GOT3 (cell line): ENCODE measurements around the gene TFIP11.
"Not testable (repeated sequence)": the region's sequence is repeated elsewhere in the genome, so short reads cannot be mapped to it uniquely, and the experiment has no call there.

Experiments
- DNase-seq: peaks from one replicate; lab custom pipeline; 2025; ENCODE audit warnings: mixed read lengths; lab: John Stamatoyannopoulos, UW

The TFIP11 gene

DNA sequence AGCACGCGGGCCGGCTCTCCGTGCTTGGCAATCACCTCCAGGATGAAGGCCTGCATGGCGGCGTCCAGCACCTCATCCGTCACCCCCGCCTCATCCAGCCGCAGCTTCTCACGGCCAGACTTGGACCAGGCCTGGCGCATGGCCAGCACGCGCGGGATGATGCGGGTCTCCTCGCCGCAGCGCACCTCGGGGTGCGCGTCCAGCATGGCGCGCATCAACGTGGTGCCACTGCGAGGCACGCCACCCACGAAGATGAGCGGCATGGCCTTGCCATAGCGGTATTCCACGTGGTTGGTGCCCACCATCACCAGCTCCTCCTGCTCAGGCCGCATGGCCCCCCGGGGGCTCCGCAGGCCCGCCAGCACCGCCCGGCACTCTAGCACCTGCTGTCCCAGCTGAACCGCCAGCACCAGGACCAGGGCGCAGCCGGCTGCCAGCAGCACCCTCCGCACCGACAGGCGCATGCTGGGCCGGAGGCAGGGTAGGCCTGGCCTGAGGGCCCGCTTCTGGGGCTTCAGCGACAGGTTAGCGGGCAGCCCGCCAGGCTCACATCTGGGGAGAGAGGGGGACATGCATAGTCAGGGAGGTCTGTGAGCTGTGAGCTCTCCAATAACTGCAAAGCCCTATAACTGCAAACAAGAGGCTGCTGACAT lies 29.0 kb upstream of the TFIP11 start:
- DNase-seq = no peak

DNA sequence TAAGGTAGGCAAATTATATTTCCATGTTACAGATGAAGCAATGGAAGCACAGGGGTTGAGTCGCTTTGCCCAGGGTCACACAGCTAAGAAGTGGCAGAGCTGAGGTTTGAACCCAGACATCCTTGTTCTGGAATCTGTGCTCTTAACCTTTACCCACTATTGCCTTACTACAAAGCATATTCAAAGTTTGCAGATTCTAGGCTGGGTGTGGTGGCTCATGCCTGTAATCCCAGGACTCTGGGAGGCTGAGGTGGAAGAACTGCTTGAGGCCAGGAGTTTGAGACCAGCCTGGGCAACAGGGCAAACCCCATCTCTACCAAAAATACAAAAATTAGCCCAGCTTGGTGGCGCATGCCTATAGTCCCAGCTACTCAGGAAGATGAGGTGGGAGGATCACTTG lies 27.8 kb upstream of the TFIP11 start:
- no peak for DNase-seq

DNA sequence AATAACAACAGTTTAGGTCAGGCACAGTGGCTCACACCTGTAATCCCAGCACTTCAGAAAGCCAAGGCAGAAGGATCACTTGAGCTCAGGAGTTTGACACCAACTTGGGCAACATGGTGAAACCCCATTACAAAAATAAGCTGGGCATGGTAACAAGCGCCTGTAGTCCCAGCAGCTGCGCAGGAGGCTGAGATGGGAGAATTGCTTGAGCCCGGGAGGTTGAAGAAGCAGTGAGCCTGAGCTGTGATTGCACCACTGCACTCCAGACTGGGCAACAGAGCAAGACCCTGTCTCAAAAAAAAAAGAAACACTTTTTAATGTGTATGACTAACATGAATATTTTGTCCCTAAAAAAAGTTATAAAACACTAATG lies 24.5 kb upstream of the TFIP11 start:
- DNase-seq = no peak

- DNase-seq = no peak
Observed at GRCh38 chr22:26536056-26536761, 23.9 kb upstream of the TFIP11 start.

GRCh38 chr22:26535603-26535908 lies 23.3 kb upstream of the TFIP11 start:
- DNase-seq = no peak

- DNase-seq = no peak
Observed at GRCh38 chr22:26534874-26535602, 22.8 kb upstream of the TFIP11 start.

DNA sequence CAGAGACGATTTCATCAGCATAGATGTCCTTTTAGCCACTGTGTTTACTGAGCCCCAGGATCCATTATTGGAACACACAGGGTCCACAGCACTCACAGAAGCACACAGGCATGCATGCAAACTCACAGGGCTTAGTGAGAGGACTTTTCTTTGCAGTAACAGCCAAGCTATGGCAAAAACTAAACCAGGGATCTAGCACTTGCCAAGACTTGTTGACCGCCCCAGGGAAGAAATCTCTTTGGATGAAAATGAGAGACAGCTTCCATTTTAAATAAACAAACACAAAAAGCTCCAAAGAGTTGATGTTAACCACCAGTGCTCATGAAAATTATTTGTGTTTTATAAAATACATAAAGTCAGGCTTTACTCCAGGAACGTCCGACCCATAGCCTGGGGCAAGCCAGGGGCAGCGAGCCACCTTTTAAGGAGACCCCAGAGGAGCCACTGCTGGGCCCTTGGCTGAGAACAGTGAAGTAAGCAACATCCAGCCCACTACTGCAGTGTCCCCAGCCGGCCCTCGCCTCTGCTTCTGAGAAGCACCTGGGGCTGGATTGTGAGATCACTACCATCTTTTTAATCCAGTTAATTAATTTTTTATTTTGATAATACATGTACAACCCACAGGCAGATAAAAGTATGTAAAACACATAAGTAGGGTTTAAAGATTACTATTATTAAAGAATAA lies 22.0 kb upstream of the TFIP11 start:
- DNase-seq = no peak

- no peak for DNase-seq
Observed at GRCh38 chr22:26529345-26529744, 17.1 kb upstream of the TFIP11 start.

DNA sequence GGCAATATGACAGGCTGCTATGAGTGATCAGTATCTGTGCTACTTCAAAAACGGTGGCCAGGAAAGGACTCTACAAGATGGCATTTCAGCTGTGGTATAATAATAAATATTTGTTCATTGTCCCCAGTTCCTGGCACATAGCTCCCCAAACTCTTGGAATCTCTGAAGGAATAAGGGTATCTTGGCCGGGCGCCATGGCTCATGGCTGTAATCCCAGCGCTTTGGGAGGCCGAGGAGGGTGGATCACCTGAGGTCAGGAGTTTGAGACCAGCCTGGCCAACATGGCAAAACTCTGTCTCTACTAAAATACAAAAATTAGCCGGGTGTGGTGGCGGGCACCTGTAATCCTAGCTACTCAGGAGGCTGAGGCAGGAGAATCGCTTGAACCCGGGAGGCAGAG lies 16.2 kb upstream of the TFIP11 start:
- not testable (repeated sequence) for DNase-seq

DNA sequence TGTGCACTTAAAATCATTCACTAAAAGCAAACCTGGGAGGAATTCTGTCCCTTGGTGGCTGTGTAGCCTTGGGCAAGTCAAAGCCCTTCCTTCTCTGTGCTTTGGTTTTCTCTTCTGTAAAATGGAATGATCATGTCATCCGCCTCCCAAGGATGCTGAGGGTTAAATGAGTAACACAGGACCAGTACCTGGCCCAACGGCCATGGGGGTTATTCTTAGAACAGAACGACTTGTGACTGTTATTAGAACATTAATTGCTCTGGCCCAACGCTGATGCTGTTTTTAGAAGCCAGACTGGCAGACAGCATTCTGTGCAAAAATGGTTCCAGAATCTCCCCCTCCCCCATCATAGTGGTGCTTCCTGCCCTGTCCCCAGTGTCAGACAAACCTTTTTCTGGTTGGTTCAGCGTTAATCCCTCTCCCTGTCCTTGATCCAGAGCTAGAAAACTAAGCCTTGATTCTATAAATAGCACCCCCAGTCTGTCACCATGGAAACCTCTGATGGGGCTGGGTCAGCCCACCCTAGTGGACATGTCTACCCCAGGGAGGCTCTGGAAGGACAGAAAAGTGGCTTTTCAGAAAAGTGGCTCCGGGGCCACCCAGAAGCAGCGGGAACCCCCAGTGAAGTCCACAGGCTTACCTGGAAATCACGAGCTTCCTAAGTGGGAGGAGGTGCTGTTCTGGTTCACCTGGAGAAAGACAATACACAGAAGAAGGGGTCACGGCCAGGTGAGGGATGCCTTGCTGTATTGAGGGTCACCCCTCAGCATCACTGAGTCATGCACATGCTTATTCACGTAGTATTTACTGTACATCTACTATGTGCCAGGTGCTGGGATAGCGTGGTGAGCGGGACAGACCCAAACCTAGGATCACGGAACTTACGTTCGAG lies 15.5 kb upstream of the TFIP11 start:
- DNase-seq = no peak

- DNase-seq = no peak
Observed at GRCh38 chr22:26527167-26527566, 14.9 kb upstream of the TFIP11 start.

DNA sequence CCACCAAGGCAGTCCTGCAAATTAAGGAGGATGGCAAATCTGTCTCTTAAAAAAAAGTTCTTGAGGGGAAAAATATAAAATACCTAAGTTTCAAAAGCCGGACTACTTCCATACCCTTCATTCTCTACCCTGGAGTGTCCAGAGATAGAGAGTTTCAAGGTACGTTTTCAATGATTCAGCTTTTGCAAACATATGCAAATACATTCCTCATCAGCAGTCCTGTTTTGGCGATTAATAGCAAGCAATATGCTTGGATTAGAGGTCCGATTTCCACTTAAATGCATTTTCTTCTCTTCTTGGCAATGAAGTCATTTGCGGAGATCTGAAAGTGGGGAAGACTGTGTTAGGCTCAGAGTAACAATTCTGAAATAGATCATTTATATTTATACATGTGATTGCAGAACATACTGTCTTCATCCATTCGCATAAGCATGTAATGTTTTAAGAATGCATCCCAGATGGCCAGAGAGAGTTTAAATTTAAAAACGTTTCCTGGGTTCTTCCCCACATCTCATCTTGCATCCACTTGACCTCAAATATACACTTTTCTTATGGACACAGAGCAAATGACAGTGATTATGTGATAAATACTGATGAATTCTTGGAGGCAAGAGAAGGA lies 13.8 kb upstream of the TFIP11 start:
- DNase-seq = no peak

- no peak for DNase-seq
Observed at GRCh38 chr22:26524870-26525269, 12.6 kb upstream of the TFIP11 start.

DNA sequence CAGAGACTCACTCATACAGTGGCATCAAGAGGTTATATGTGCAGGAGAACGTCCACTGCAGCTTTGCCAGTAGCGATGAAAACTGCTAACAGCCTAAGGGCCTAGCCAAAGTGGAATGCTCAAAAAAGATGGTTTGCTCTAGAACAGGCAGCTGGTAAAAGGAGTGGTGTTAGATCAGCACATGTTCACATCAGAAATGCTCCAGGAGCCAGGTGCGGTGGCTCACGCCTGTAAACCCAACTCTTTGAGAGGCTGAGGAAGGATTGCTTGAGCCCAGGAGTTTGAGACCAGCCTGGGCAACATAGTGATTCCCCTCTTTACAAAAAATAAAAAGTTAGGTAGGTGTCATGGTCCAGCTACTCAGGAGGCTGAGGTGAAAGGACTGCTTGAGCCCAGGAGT lies 10.3 kb upstream of the TFIP11 start:
- no peak for DNase-seq

DNA sequence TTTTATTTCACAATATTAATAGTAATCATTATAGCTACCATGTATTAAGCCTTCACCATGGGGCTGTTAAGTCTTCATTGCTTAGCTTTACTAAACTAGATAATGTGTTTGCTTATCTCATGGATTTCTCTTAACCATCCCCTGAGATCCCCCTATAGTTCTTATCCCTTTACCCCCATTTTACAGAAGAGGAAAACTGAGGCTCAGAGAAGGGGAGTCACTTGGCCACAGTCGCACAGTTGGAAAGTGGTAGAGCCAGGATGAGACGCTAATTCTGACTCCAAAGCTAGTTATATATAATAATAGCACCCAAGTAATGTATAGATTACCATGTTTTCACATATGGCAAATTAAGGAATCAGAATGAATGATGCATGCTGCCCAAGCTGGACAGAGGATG lies 9.7 kb upstream of the TFIP11 start:
- DNase-seq = no peak

- DNase-seq = no peak
Observed at GRCh38 chr22:26517429-26517828, 5.2 kb upstream of the TFIP11 start.

DNA sequence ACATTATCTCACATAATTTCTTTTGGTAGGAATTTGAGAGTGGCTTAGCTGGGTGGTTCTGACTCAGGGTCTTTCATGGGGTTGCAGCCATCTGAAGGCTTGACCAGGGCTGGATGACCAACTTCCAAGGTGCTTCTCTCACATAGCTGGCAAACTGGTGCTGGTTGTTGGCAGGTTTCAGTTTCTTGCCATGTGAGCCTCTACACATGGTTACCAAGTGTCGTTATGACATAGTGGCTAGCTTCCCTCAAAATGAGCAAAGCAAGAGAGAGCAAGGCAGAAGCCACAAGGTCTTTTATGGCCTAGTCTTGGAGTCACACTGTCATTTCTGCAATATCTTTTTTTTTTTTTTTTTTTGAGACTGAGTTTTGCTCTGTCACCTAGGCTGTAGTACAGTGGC lies 4.2 kb upstream of the TFIP11 start:
- no peak for DNase-seq

- DNase-seq = no peak
Observed at GRCh38 chr22:26515931-26516330, 3.7 kb upstream of the TFIP11 start.

GRCh38 chr22:26514419-26515161 lies 2.3 kb upstream of the TFIP11 start:
- no peak for DNase-seq

- no peak for DNase-seq
Observed at GRCh38 chr22:26513838-26514237, 1.6 kb upstream of the TFIP11 start.

GRCh38 chr22:26508148-26508547 lies 4.1 kb downstream of the TFIP11 start:
- no peak for DNase-seq
